Tibial nerve (tissue), 4 donors: ENCODE measurements around the gene ACTA1. TPM values are rescaled to one million over a fixed set of nuclear protein-coding genes. Genes with fewer than 3 reads are reported as not detected.

Source experiments
- DNase-seq, 2 donors: peaks; one replicate each; pipeline ENCODE4 v3.0.0-alpha.2; 2019; ENCODE audit warnings: low spot score in 2 of 2
- H3K27ac ChIP-seq, 4 donors: fragments of 200-600 bp; sonication (generic) in 3 of 4; one replicate each; pipeline ENCODE4 v1.5.1; 2017 to 2019; ENCODE audit warnings: mild to moderate bottlenecking in 1 of 4
- H3K27me3 ChIP-seq, 2 donors: fragments of 200-600 bp; sonication (generic) in 1 of 2; one replicate each; pipeline versions ENCODE4 v1.5.1 to v1.6.0; 2017 to 2019
- H3K36me3 ChIP-seq, 3 donors: fragments of 200-600 bp; sonication (generic); one replicate each; pipeline ENCODE4 v1.5.1; 2018 to 2019
- H3K4me1 ChIP-seq, 4 donors: fragments of 200-600 bp; sonication (generic) in 3 of 4; one replicate each; pipeline ENCODE4 v1.5.1; 2017 to 2019
- H3K4me3 ChIP-seq, 4 donors: fragments of 200-600 bp; sonication (generic) in 3 of 4; one replicate each; pipeline ENCODE4 v1.5.1; 2017 to 2019; ENCODE audit warnings: mild to moderate bottlenecking in 1 of 4, moderate library complexity in 1 of 4
- H3K9me3 ChIP-seq, 4 donors: fragments of 200-600 bp; sonication (generic) in 3 of 4; one replicate each; pipeline ENCODE4 v1.5.1; 2017 to 2019
- EP300 ChIP-seq, 2 donors: sonication (generic); formaldehyde crosslinking; IDR thresholded peaks; one replicate each; pipeline ENCODE4 v1.6.1; 2017; ENCODE audit warnings: antibody characterized with exemption in 2 of 2, mild to moderate bottlenecking in 1 of 2
- POLR2A ChIP-seq, 2 donors: fragments of 450-650 bp; IDR thresholded peaks; one replicate each; pipeline ENCODE4 v1.6.1; 2017; ENCODE audit warnings: antibody characterized with exemption in 2 of 2, mild to moderate bottlenecking in 2 of 2, moderate library complexity in 2 of 2
- WGBS, 2 donors: methylation state at CpG; one replicate each; pipeline ENCODE4 v1.1.5; 2018; 5-methylcytosine and 5-hydroxymethylcytosine counted together
- total RNA-seq, 4 donors: library from RNA; depleted of rRNA; stranded (reverse); fragments of >200 nt; gene quantifications; one replicate each; pipeline ENCODE4 v1.1.0, GENCODE V29; 2016
- TF ChIP-seq, protein P1 (sequence below), 5 experiments: fragments of 200-600 bp in 3 of 5; fragments of 450-650 bp in 2 of 5; sonication (generic) in 3 of 5; IDR thresholded peaks; one replicate each; pipeline ENCODE4 v1.5.1; 2016 to 2019; ENCODE audit warnings: antibody characterized with exemption in 5 of 5, mild to moderate bottlenecking in 3 of 5, moderate library complexity in 2 of 5

ACTA1 gene
- total RNA-seq, 4 donors from 2014 or later = 0.39 to 1.0 TPM; not detected in 2

DNA sequence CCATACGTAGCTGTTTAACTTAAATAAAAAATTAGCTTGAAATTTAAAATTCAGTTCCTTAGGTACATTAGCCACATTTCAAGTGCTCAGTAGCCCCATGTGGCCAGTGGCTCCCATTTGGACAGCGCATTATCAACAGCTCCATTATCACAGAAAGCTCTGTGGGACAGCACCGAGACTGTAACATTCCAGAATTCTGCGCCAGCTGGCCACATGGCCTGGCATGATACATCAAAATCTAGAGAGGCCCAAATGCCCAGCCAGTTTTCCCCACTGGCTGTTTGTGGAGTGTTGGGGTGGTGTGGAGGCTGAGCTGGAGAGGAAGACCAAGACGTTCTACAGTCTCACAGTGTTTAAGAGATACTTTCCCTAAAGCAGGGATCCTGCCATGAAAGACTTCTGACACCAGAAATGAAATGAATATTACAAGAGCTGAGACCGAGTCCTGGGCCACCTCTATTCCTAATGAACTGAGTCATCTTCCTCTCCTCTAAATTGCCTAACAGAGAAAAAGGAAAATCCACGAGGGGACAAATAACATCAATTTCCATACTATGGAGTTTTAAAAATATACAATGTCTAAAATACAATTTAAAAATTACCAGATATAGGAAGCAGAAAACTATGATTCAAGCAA, 27.3 kb upstream of the ACTA1 start:
- no peaks in the 10 kb centered on the region for H3K4me1 ChIP-seq
- H3K27me3 ChIP-seq = no peaks in the 10 kb centered on the region
- no peak overlapping the region for H3K4me3 ChIP-seq
- DNase-seq = no peak
- TF ChIP-seq, protein P1, sequence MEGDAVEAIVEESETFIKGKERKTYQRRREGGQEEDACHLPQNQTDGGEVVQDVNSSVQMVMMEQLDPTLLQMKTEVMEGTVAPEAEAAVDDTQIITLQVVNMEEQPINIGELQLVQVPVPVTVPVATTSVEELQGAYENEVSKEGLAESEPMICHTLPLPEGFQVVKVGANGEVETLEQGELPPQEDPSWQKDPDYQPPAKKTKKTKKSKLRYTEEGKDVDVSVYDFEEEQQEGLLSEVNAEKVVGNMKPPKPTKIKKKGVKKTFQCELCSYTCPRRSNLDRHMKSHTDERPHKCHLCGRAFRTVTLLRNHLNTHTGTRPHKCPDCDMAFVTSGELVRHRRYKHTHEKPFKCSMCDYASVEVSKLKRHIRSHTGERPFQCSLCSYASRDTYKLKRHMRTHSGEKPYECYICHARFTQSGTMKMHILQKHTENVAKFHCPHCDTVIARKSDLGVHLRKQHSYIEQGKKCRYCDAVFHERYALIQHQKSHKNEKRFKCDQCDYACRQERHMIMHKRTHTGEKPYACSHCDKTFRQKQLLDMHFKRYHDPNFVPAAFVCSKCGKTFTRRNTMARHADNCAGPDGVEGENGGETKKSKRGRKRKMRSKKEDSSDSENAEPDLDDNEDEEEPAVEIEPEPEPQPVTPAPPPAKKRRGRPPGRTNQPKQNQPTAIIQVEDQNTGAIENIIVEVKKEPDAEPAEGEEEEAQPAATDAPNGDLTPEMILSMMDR (IDR thresholded peaks at IDR 0.05) = no peak
- no peak for TF ChIP-seq EP300 (IDR thresholded peaks at IDR 0.05)
- no peak for TF ChIP-seq POLR2A (IDR thresholded peaks at IDR 0.05)
- WGBS, 2 donors = 78 to 88% methylated on average over 7 of the region's 7 CpGs
- H3K36me3 ChIP-seq = peaks cover 0 to 98% (median 11%) of the 10 kb centered on the region in 3 donors
- H3K27ac ChIP-seq = no peak overlapping the region
- no peaks in the 10 kb centered on the region for H3K9me3 ChIP-seq

DNA sequence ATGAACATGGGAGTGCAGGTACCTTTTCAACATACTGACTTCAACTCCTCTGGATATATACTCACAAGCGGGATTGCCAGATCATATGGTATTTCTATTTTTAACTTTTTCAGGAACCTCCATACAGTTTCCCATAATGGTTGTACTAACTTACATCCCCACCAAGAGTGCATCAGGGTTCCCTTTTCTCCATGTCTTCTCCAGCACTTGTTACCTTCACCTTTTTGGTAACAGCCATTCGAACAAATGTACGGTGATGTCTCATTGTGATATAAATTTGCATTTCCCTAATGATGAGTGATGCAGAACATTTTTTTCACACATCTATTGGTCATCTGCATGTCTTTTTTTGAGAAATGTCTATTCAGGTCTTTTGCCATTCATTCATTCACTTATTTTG, 25.9 kb upstream of the ACTA1 start:
- DNase-seq = no peak
- WGBS, 2 donors = 96 to 97% methylated on average over 3 of the region's 3 CpGs
- H3K9me3 ChIP-seq = no peaks in the 10 kb centered on the region
- peaks cover 0 to 98% (median 5%) of the 10 kb centered on the region in 3 donors for H3K36me3 ChIP-seq
- H3K27ac ChIP-seq = no peak overlapping the region
- no peaks in the 10 kb centered on the region for H3K4me1 ChIP-seq
- H3K27me3 ChIP-seq = no peaks in the 10 kb centered on the region
- H3K4me3 ChIP-seq = no peak overlapping the region
- TF ChIP-seq EP300 (IDR thresholded peaks at IDR 0.05) = no peak
- TF ChIP-seq, protein P1 (IDR thresholded peaks at IDR 0.05) = no peak
- TF ChIP-seq POLR2A (IDR thresholded peaks at IDR 0.05) = no peak

GRCh38 chr1:229457436-229457835, 23.5 kb upstream of the ACTA1 start:
- 89 to 90% methylated on average over 4 of the region's 4 CpGs for WGBS, 2 donors
- no peaks in the 10 kb centered on the region for H3K9me3 ChIP-seq
- no peaks in the 10 kb centered on the region for H3K27me3 ChIP-seq
- TF ChIP-seq EP300 (IDR thresholded peaks at IDR 0.05) = no peak
- TF ChIP-seq, protein P1 (IDR thresholded peaks at IDR 0.05) = no peak
- no peak for TF ChIP-seq POLR2A (IDR thresholded peaks at IDR 0.05)
- peaks cover 0 to 86% (median 0%) of the 10 kb centered on the region in 3 donors for H3K36me3 ChIP-seq
- no peak overlapping the region for H3K27ac ChIP-seq
- H3K4me1 ChIP-seq = no peaks in the 10 kb centered on the region
- DNase-seq = no peak
- H3K4me3 ChIP-seq = no peak overlapping the region

DNA sequence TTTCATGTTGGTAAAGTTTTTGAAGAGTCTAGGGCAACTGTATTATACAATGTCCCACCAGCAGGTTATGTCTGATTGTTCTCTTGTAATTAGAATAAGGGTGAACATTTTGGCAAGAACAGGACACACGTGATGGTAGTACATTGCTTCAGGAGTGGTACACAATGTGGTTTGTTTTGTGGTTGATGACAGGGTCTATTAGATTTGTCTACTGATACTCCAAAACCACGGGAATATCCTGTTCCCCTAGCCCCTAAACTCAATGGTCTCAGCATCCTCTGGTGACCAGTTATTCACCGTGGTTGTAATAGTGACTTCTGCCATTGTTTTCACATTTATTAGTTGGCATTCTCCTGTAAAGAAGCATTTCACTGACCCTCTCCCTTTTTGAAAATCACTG, 22.1 kb upstream of the ACTA1 start:
- no peak overlapping the region for H3K27ac ChIP-seq
- peaks cover 0 to 86% (median 0%) of the 10 kb centered on the region in 3 donors for H3K36me3 ChIP-seq
- H3K27me3 ChIP-seq = no peaks in the 10 kb centered on the region
- H3K4me1 ChIP-seq = no peaks in the 10 kb centered on the region
- no peaks in the 10 kb centered on the region for H3K9me3 ChIP-seq
- no peak for DNase-seq
- H3K4me3 ChIP-seq = no peak overlapping the region
- no peak for TF ChIP-seq POLR2A (IDR thresholded peaks at IDR 0.05)
- no peak for TF ChIP-seq EP300 (IDR thresholded peaks at IDR 0.05)
- TF ChIP-seq, protein P1 (IDR thresholded peaks at IDR 0.05) = no peak
- 66 to 76% methylated on average over 3 of the region's 3 CpGs for WGBS, 2 donors

GRCh38 chr1:229454056-229454455, 20.2 kb upstream of the ACTA1 start:
- no peak for DNase-seq
- no peaks in the 10 kb centered on the region for H3K9me3 ChIP-seq
- peaks cover 0 to 77% (median 5%) of the 10 kb centered on the region in 3 donors for H3K36me3 ChIP-seq

More at GRCh38 chr1:229454056-229454455, 20.2 kb upstream of the ACTA1 start:
- Histone ChIP-seq H3K27me3 (no peaks in the 10 kb centered on the region), H3K27ac (no peak overlapping the region), H3K4me3 (no peak overlapping the region), H3K4me1 (no peaks in the 10 kb centered on the region)
- 60 to 78% methylated on average over 4 of the region's 4 CpGs for WGBS, 2 donors
- TF ChIP-seq POLR2A (IDR thresholded peaks at IDR 0.05) = no peak
- no peak for TF ChIP-seq EP300 (IDR thresholded peaks at IDR 0.05)
- TF ChIP-seq, protein P1 (IDR thresholded peaks at IDR 0.05) = no peak
